Endodermal cell (in vitro differentiated cells): Measurements from ENCODE around the gene LOXL4. TPM values are rescaled to one million over a fixed set of nuclear protein-coding genes. Genes with fewer than 3 reads are reported as not detected.
A peak's percentile ranks its signal among the peaks of the same experiment; 100 is the strongest.

Experiments
- DNase-seq: peaks from one replicate; pipeline ENCODE4 v3.0.0-alpha.2; 2017
- H3K27ac ChIP-seq: 2 replicates; pipeline ENCODE4 v1.5.1; 2013; ENCODE audit warnings: mild to moderate bottlenecking, low read depth, low read length, moderate library complexity
- H3K27me3 ChIP-seq: 2 replicates; pipeline ENCODE4 v1.6.1; 2013; ENCODE audit warnings: mild to moderate bottlenecking, low read length, moderate library complexity; ENCODE audit not compliant: insufficient read depth, control insufficient read depth, poor library complexity, severe bottlenecking
- H3K36me3 ChIP-seq: 2 replicates; pipeline ENCODE4 v1.7.0; 2013; ENCODE audit warnings: mild to moderate bottlenecking, low read length, moderate library complexity; ENCODE audit not compliant: control insufficient read depth, insufficient read depth
- H3K4me1 ChIP-seq: one replicate; pipeline ENCODE4 v1.7.0; 2013; ENCODE audit warnings: low read length; ENCODE audit not compliant: control insufficient read depth, insufficient read depth
- H3K4me3 ChIP-seq: 2 replicates; pipeline ENCODE4 v1.5.1; 2013; ENCODE audit warnings: mild to moderate bottlenecking, low read length, moderate library complexity
- H3K9ac ChIP-seq: 2 replicates; pipeline ENCODE4 v1.6.1; 2013; ENCODE audit warnings: mild to moderate bottlenecking, low read length, moderate library complexity; ENCODE audit not compliant: poor library complexity, severe bottlenecking; ENCODE audit errors: extremely low read depth
- H3K9me3 ChIP-seq: 2 replicates; pipeline ENCODE4 v1.6.1; 2013; ENCODE audit warnings: mild to moderate bottlenecking, low read length, moderate library complexity; ENCODE audit not compliant: control insufficient read depth
- H3K27ac Mint-ChIP-seq: 2 replicates; pipeline ENCODE4 v1.8.0; 2020; ENCODE audit warnings: mixed read lengths
- H3K27me3 Mint-ChIP-seq: 2 replicates; pipeline ENCODE4 v1.8.0; 2021; ENCODE audit warnings: mild to moderate bottlenecking, mixed read lengths; ENCODE audit not compliant: insufficient read depth
- H3K36me3 Mint-ChIP-seq: 2 replicates; pipeline ENCODE4 v1.8.0; 2020; ENCODE audit warnings: low read depth, mixed read lengths
- H3K4me1 Mint-ChIP-seq: 2 replicates; pipeline ENCODE4 v1.8.0; 2020; ENCODE audit warnings: mixed read lengths
- H3K4me3 Mint-ChIP-seq: 2 replicates; pipeline ENCODE4 v1.8.0; 2020; ENCODE audit warnings: mild to moderate bottlenecking, moderate library complexity, mixed read lengths
- H3K9me3 Mint-ChIP-seq: 2 replicates; pipeline ENCODE4 v1.8.0; 2020; ENCODE audit warnings: mild to moderate bottlenecking, mixed read lengths
- WGBS, 2 experiments: methylation state at CpG; one replicate each; pipeline versions ENCODE4 v1.1.5 to v1.1.7; 2013; ENCODE audit warnings: missing lambda C conversion rate in 2 of 2, mixed read lengths in 1 of 2; ENCODE audit not compliant: insufficient coverage in 1 of 2, insufficient read length in 1 of 2; 5-methylcytosine and 5-hydroxymethylcytosine counted together
- total RNA-seq, 2 donors: library from RNA; stranded (reverse); fragmentation: NEBNext Ultra II Directional in 1 of 2; extraction: Animal tissue kit (Norgen Biotek cat#: 25700) in 1 of 2; gene quantifications; 2 replicates in 1 of 2; 3 replicates in 1 of 2; pipeline ENCODE4 v1.2.1, GENCODE V29; 2021
- TF ChIP-seq, protein P1 (sequence below): fragments of 200-600 bp; sonication (generic); conservative IDR thresholded peaks from 2 replicates; pipeline ENCODE4 v1.5.0; 2021; ENCODE audit warnings: antibody characterized with exemption, mild to moderate bottlenecking

Gene LOXL4
- total RNA-seq, 2 donors from 2014 or later: 0.57 to 0.77 TPM

DNA sequence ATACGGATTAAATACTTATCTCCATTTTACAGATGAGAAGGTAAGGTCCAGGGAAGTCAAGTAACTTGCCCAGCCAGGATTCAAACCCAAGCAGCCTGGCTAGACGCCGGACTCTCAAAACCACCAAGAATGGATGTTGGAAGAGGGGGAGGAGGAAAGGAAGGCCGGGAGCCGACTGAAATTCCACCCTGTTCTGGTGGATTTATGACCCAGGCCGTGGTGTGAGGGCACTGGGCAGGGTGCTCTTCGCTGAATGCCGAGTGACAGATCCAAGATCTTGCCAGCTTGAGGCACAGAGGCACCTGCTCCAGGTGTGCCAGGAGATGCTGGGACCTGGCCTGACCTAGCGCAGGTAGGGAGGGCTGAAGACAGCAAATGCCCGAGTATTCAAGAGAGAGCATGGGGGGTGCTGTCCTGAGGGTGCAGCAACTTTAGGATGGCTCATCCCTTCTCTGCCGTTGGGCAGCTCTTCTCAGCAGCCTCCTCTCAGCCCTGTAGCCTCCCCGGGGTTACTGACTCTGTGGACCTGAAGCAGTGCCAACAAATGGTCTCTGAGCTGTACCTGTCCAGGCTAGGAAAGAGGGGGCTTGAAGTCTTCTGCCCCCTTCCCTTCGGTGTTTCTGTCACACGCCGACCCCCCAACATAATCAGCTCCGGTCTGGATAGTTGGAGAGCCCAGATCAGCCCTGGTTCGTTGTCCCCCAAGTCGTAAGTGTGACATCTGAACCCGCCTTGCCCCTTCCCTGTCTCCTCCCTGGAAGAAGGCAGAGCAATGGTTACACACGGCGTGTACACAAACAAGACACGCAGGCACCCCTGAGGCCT lies 713 bp downstream of the LOXL4 start:
- no peaks in the 10 kb centered on the region for H3K36me3 Mint-ChIP-seq

DNA sequence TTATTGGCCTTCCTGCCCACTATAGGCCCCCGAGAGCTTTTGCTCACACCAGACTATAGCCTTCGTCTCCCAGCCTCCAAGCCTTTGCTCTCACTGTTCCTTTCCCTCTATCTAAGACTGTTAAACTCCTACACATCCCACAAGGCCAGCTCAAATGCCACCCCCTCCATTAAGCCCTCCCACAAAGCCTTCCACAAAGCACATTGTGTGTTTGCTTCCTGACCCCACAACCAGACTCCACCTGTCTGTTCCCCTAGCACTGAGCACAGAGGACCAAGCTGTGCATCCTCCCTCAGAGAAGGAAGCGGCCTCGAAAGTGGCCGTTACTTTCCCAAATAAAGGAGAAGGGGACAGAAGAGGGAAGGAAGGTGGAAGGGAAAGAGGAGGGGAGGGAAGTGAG lies 1.3 kb downstream of the LOXL4 start:
- no peaks in the 10 kb centered on the region for H3K27me3 ChIP-seq
- peaks cover 5% of the 10 kb centered on the region for H3K4me1 ChIP-seq
- DNase-seq: no peak
- Mint-ChIP-seq H3K4me3 (peak overlapping the region; percentile 63), H3K9me3 (no peaks in the 10 kb centered on the region), H3K27me3 (peaks cover 26% of the 10 kb centered on the region), H3K36me3 (no peaks in the 10 kb centered on the region), H3K4me1 (peaks cover 18% of the 10 kb centered on the region), H3K27ac (no peak overlapping the region)
- H3K9ac ChIP-seq: no peak overlapping the region
- 81 to 87% methylated on average over 2 to 5 of the region's 5 CpGs for WGBS, 2 experiments
- no peaks in the 10 kb centered on the region for H3K36me3 ChIP-seq
- H3K4me3 ChIP-seq: no peak overlapping the region
- no peaks in the 10 kb centered on the region for H3K9me3 ChIP-seq
- H3K27ac ChIP-seq: no peak overlapping the region
- TF ChIP-seq, protein P1, sequence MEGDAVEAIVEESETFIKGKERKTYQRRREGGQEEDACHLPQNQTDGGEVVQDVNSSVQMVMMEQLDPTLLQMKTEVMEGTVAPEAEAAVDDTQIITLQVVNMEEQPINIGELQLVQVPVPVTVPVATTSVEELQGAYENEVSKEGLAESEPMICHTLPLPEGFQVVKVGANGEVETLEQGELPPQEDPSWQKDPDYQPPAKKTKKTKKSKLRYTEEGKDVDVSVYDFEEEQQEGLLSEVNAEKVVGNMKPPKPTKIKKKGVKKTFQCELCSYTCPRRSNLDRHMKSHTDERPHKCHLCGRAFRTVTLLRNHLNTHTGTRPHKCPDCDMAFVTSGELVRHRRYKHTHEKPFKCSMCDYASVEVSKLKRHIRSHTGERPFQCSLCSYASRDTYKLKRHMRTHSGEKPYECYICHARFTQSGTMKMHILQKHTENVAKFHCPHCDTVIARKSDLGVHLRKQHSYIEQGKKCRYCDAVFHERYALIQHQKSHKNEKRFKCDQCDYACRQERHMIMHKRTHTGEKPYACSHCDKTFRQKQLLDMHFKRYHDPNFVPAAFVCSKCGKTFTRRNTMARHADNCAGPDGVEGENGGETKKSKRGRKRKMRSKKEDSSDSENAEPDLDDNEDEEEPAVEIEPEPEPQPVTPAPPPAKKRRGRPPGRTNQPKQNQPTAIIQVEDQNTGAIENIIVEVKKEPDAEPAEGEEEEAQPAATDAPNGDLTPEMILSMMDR: no peak

More for the DNA sequence above, 713 bp downstream of the LOXL4 start:
- H3K27me3 Mint-ChIP-seq: peaks cover 26% of the 10 kb centered on the region
- no peak overlapping the region for H3K27ac Mint-ChIP-seq
- no peaks in the 10 kb centered on the region for H3K27me3 ChIP-seq
- no peak for DNase-seq
- peaks cover 5% of the 10 kb centered on the region for H3K4me1 ChIP-seq
- H3K4me1 Mint-ChIP-seq: peaks cover 18% of the 10 kb centered on the region
- H3K4me3 ChIP-seq: peak overlapping the region; percentile 23
- H3K9ac ChIP-seq: no peak overlapping the region
- TF ChIP-seq, protein P1: no peak
- no peaks in the 10 kb centered on the region for H3K9me3 ChIP-seq
- H3K36me3 ChIP-seq: no peaks in the 10 kb centered on the region
- H3K4me3 Mint-ChIP-seq: peak overlapping the region; percentile 63
- H3K27ac ChIP-seq: no peak overlapping the region
- 86 to 87% methylated on average over 12 to 21 of the region's 22 CpGs for WGBS, 2 experiments
- H3K9me3 Mint-ChIP-seq: no peaks in the 10 kb centered on the region

DNA sequence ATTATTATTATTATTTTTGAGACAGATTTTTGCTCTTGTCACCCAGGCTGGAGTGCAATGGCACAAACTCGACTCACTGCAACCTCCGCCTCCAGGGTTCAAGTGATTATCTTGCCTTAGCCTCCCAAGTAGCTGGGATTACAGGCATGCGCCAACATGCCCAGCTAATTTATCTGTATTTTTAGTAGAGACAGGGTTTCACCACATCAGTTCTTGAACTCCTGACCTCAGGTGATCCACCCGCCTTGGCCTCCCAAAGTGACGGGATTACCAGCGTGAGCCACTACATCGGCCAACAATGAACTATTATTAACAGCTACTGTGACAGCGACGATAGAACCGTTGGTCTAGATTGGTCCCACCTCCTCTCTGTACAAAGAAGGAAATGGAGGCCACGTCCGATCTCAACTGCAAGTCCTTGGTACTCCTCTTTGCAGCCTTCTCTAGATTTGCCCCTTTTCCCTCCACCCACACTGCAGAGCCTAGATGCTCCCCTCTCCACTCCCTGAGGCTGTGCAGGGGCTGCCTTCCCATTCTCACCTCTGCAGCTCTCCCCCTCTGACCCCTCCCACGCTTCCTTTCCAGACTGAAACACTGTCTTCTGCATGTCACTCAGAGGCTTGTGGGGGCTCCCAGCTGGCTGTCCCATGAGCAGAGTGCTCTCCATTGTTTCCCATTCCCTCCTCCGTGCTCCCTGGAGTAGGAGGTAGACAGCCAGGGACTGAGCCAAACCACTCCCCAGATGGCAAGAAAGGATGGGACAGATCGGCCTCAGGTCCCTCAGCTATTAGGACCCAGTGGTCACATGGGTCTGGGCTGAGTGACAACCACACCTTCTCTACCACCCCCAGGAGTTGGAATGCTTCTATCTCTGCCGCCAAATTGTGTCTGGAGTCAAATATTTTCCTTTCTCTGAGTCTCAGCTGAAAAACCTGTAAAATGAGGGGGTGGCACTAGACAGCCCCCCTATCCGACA lies 2.3 kb downstream of the LOXL4 start:
- Histone ChIP-seq H3K27ac (peak overlapping the region; percentile 67), H3K27me3 (no peaks in the 10 kb centered on the region), H3K4me1 (peaks cover 5% of the 10 kb centered on the region), H3K9me3 (no peaks in the 10 kb centered on the region), H3K4me3 (no peak overlapping the region), H3K36me3 (no peaks in the 10 kb centered on the region), H3K9ac (no peak overlapping the region)
- Mint-ChIP-seq H3K36me3 (no peaks in the 10 kb centered on the region), H3K4me3 (no peak overlapping the region), H3K9me3 (no peaks in the 10 kb centered on the region), H3K4me1 (peaks cover 18% of the 10 kb centered on the region), H3K27me3 (peaks cover 23% of the 10 kb centered on the region), H3K27ac (no peak overlapping the region)
- no peak for DNase-seq
- 79 to 83% methylated on average over 12 to 17 of the region's 17 CpGs for WGBS, 2 experiments
- TF ChIP-seq, protein P1: no peak
